Left ventricle myocardium inferior (tissue), 1 donor: Measurements from ENCODE around the gene NAALADL2. TPM values are rescaled to one million over a fixed set of nuclear protein-coding genes. Genes with fewer than 3 reads are reported as not detected.
"Not testable (repeated sequence)": the region's sequence is repeated elsewhere in the genome, so short reads cannot be mapped to it uniquely, and the experiment has no call there.

Experiments used
- DNase-seq: peaks from one replicate; pipeline ENCODE4 v3.0.0-alpha.2; 2020
- H3K27ac ChIP-seq: fragments of 200-600 bp; replicated peaks from 2 replicates; pipeline ENCODE4 v1.8.0; 2021
- H3K27me3 ChIP-seq: fragments of 200-600 bp; 2 replicates; pipeline ENCODE4 v1.8.0; 2021; ENCODE audit warnings: low read depth
- H3K36me3 ChIP-seq: fragments of 200-600 bp; 2 replicates; pipeline ENCODE4 v1.8.0; 2021
- H3K4me1 ChIP-seq: fragments of 200-600 bp; 2 replicates; pipeline ENCODE4 v1.8.0; 2021
- H3K4me3 ChIP-seq: fragments of 200-600 bp; 2 replicates; pipeline ENCODE4 v1.8.0; 2021; ENCODE audit warnings: mild to moderate bottlenecking, moderate library complexity
- H3K9me3 ChIP-seq: fragments of 200-600 bp; replicated peaks from 2 replicates; pipeline ENCODE4 v1.8.0; 2021
- CTCF ChIP-seq: fragments of 200-600 bp; IDR thresholded peaks from 2 replicates; pipeline ENCODE4 v1.8.0; 2021; ENCODE audit warnings: antibody characterized with exemption, mild to moderate bottlenecking, borderline replicate concordance
- intact Hi-C: fragments of 100-400 bp; cut with micrococcal nuclease; formaldehyde crosslinking; loops from one replicate; pipeline ENCODE4 v1.11.0; 2022
- total RNA-seq: library from RNA; stranded (reverse); fragmentation: NEBNext Ultra II Directional; extraction: Animal tissue kit (Norgen Biotek cat#: 25700); gene quantifications from one replicate; pipeline ENCODE4 v1.2.1, GENCODE V29; 2021
- donor health status: DM: no; HTN: yes; CAD: no; lungs with severe emphysema.

The NAALADL2 gene
- total RNA-seq, 1 donor from 2014 or later = 5.8 TPM

- Histone ChIP-seq H3K9me3 (no peaks in the 10 kb centered on the region), H3K27me3 (no peaks in the 10 kb centered on the region), H3K4me3 (no peak overlapping the region), H3K36me3 (no peaks in the 10 kb centered on the region), H3K4me1 (no peaks in the 10 kb centered on the region), H3K27ac (no peak overlapping the region)
- no peak for TF ChIP-seq CTCF
- DNase-seq = no peak
- intact Hi-C loops = no loop called here
These were observed 296.0 kb downstream of the NAALADL2 start for GRCh38 chr3:175155172-175155571.

DNA sequence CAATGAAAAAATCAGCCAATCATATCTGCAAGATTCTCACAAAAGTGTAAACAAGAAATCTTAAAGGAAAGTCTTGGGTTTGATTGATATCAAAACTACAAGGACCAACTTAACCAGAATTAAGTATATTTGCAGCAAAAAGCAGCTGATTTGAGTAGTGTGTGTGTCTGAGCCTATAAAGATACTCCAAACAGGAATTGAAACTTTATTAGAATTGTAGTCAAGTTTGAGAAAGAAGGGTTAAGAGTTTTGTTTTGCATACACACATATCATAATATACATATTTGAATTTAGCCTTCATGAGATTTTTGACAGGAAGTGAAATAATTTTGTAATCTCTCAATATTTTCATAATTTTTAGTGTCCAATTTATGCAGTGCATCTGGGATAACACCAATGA lies 300.1 kb downstream of the NAALADL2 start:
- Histone ChIP-seq H3K27ac (no peak overlapping the region), H3K4me1 (no peaks in the 10 kb centered on the region), H3K36me3 (no peaks in the 10 kb centered on the region), H3K27me3 (no peaks in the 10 kb centered on the region), H3K4me3 (no peak overlapping the region), H3K9me3 (no peaks in the 10 kb centered on the region)
- intact Hi-C loops = no loop called here
- DNase-seq = no peak
- TF ChIP-seq CTCF = no peak

DNA sequence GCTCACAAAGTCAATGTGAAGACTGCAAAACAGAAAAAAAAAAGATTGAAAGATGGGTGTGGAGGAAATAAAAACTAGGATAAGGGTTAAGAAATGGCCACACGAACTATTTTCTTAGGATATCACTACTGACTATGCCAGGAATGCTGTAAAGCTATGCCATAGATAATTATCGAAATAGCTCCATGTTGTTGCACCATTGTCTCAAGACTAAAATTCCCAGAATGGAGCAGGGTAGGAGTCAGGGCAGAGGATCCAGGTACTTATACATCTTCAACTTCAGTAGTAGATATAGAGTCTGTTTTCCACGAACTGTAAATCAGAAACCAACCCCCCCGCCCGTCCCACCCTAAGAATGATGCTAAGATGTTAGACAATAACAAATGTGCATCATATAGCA lies 302.2 kb downstream of the NAALADL2 start:
- Histone ChIP-seq H3K27ac (no peak overlapping the region), H3K4me3 (no peak overlapping the region), H3K9me3 (no peaks in the 10 kb centered on the region), H3K36me3 (no peaks in the 10 kb centered on the region), H3K27me3 (no peaks in the 10 kb centered on the region), H3K4me1 (no peaks in the 10 kb centered on the region)
- intact Hi-C loops = no loop called here
- no peak for DNase-seq
- TF ChIP-seq CTCF = no peak

DNA sequence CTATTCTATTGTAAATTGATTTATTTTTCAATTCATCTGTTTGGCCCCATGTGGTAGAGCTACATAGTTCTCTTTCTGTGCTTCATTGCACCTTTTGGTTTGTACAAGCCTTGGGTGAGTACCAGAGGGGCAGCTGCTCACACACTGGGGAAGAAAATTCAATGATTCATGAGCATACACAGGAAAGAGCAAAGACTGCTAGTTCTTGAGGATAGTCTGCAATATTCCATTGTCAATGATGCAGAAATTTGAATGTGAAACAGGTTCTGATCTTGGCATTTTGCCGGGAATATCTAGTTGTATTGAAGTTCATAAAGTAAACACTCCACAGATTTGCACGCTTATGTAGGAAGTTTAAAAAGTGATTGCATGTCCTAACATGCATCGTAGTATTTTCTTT lies 304.6 kb downstream of the NAALADL2 start:
- H3K4me1 ChIP-seq = no peaks in the 10 kb centered on the region
- TF ChIP-seq CTCF = no peak
- H3K9me3 ChIP-seq = no peaks in the 10 kb centered on the region
- DNase-seq = no peak
- no peak overlapping the region for H3K27ac ChIP-seq
- H3K4me3 ChIP-seq = no peak overlapping the region
- no peaks in the 10 kb centered on the region for H3K27me3 ChIP-seq
- no peaks in the 10 kb centered on the region for H3K36me3 ChIP-seq
- intact Hi-C loops = no loop called here

- H3K9me3 ChIP-seq, H3K36me3 ChIP-seq, intact Hi-C loops, H3K4me1 ChIP-seq, DNase-seq, H3K27me3 ChIP-seq, H3K4me3 ChIP-seq, H3K27ac ChIP-seq: not testable (repeated sequence)
These were observed 314.0 kb downstream of the NAALADL2 start for GRCh38 chr3:175173117-175173516.

GRCh38 chr3:175176556-175176955 lies 317.4 kb downstream of the NAALADL2 start:
- Histone ChIP-seq H3K27me3 (no peaks in the 10 kb centered on the region), H3K36me3 (no peaks in the 10 kb centered on the region), H3K9me3 (no peaks in the 10 kb centered on the region), H3K27ac (no peak overlapping the region), H3K4me1 (no peaks in the 10 kb centered on the region), H3K4me3 (no peak overlapping the region)
- DNase-seq = no peak
- no peak for TF ChIP-seq CTCF
- intact Hi-C loops = no loop called here
